Breast epithelium (tissue), 3 donors: ENCODE results near the gene MCF2L2.

Experiments
- CTCF ChIP-seq, 3 donors: fragments of 450-650 bp; IDR thresholded peaks; one replicate each; pipeline ENCODE4 v1.5.1; 2016 to 2017; ENCODE audit warnings: antibody characterized with exemption in 3 of 3, mild to moderate bottlenecking in 3 of 3, moderate library complexity in 3 of 3
- POLR2AphosphoS5 ChIP-seq, 3 donors: sonication (generic); formaldehyde crosslinking; IDR thresholded peaks; one replicate each; pipeline ENCODE4 v1.6.1; 2017; ENCODE audit warnings: antibody characterized with exemption in 3 of 3

GRCh38 chr3:183185696-183186095, 242.7 kb downstream of the MCF2L2 start:
- no peak for TF ChIP-seq CTCF (IDR thresholded peaks at IDR 0.05)
- TF ChIP-seq POLR2AphosphoS5 (IDR thresholded peaks at IDR 0.05) = no peak
